22Rv1 (cell line): Measurements from ENCODE around the gene FHIT.

ENCODE experiments used
- H3K27ac ChIP-seq: fragments of 450-650 bp; 2 replicates; pipeline ENCODE4 v1.5.1; 2017
- ZFX ChIP-seq: fragments of 450-650 bp; IDR thresholded peaks from 2 replicates; pipeline ENCODE4 v1.6.1; 2017; ENCODE audit warnings: antibody characterized with exemption, borderline replicate concordance
- TF ChIP-seq, protein P1 (sequence below): fragments of 450-650 bp; IDR thresholded peaks from 2 replicates; pipeline ENCODE4 v1.5.1; 2017; ENCODE audit warnings: mild to moderate bottlenecking

Gene FHIT

DNA sequence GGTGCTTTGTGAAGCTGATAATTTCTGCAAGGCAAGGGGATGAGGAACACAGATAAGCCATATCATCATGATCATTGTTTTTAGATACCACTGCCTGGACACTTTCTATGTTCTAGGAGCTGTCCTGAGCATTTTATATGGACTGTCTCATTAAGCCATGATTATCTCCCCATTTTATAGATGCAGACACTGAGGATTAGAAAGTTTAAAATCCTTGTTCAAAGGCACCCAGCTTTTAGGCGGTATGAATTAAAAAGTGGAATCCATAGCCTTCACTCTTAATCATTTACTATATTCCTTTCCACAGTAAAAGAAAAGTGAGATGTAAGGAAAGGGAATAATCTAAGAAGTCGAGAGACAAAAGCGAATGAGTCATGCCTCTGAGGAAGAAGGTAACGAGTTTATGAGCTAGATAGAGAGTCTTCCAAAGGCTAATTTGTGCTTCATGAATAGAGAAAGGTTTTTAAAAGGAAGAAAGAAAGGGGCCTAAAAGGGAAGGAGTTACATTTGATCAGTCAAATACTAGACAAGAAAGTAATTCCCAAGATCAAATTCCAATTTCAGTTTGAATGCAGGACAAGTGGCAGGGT lies 856.0 kb downstream of the FHIT start:
- TF ChIP-seq ZFX, result no peak
- TF ChIP-seq, protein P1, sequence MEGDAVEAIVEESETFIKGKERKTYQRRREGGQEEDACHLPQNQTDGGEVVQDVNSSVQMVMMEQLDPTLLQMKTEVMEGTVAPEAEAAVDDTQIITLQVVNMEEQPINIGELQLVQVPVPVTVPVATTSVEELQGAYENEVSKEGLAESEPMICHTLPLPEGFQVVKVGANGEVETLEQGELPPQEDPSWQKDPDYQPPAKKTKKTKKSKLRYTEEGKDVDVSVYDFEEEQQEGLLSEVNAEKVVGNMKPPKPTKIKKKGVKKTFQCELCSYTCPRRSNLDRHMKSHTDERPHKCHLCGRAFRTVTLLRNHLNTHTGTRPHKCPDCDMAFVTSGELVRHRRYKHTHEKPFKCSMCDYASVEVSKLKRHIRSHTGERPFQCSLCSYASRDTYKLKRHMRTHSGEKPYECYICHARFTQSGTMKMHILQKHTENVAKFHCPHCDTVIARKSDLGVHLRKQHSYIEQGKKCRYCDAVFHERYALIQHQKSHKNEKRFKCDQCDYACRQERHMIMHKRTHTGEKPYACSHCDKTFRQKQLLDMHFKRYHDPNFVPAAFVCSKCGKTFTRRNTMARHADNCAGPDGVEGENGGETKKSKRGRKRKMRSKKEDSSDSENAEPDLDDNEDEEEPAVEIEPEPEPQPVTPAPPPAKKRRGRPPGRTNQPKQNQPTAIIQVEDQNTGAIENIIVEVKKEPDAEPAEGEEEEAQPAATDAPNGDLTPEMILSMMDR, result no peak
- H3K27ac ChIP-seq, result no peak overlapping the region

DNA sequence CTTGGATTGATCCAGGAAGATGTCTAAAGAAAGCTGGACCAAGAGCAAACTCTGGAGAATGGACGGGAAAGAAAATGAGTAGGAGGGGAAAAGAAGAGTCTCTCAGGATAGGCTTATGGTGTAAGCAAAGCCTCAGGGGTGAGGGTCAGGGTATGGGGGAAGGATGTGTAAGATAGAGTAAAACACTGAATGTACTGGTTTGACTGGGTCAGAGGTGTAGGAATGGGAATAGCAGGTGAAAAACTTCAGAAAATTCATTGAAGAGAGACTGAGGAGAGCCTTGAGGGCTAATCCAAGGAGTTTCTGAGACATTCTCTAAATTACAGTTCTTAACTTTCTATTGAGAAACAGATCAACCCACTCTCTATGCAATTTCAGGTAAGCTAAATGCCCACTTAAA lies 857.3 kb downstream of the FHIT start:
- H3K27ac ChIP-seq, result no peak overlapping the region
- TF ChIP-seq ZFX, result no peak
- TF ChIP-seq, protein P1, result no peak

DNA sequence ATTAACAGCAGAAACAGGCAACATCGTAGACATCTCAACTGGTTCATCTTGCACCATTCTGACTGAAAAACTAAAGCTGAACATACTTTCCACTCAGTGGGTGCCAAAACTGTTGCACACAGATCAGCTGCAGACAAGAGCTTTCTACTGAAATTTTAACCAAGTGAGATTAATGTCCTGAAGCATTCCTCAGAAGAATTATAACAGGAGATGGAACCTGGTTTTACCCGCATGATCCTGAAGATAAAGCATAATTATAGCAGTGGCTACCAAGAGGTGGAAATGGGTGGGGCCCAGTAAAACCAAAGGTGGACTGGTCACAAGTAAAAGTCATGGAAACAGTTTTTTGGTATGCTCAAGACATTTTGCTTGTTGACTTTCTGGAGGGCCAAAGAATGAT lies 858.8 kb downstream of the FHIT start:
- H3K27ac ChIP-seq, result no peak overlapping the region
- TF ChIP-seq, protein P1, result no peak
- no peak for TF ChIP-seq ZFX

DNA sequence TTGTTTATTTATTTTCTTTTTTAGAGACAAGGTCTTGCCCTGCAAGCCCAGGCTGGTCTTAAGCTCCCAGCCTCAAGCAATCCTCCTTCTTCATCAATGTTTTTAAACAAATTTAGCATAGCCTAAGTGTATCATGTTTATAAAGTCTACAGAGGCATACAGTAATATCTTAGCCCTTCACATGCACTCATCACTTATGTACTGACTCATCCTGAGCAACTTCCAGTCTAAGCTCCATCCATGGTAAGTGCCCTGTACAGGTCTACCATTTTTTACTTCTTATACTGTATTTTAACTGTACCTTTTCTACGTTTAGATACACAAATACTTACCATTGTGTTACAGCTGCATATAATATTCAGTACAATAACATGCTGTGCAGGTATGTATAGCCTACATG lies 860.0 kb downstream of the FHIT start:
- no peak overlapping the region for H3K27ac ChIP-seq
- TF ChIP-seq, protein P1, result no peak
- TF ChIP-seq ZFX, result no peak

DNA sequence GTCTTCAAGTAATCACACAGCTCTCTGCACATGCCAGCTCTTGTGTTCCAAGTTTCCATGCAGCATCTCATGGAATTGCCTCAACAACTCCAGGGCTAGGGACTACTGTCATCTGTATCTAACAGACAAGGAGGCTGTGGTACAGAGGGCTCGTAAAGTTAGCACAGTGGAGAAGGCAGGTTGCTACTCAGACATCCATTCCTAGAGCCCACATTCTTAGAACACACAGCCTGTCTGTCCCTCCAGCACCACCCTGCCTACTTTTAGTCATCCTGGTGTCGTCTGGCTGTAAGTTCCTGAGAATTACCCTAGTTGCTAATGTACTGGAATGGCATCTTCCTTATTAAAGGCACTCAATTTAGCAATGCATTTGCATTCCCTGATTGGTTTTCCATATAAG lies 862.5 kb downstream of the FHIT start:
- TF ChIP-seq ZFX, result no peak
- TF ChIP-seq, protein P1, result no peak
- H3K27ac ChIP-seq, result no peak overlapping the region

DNA sequence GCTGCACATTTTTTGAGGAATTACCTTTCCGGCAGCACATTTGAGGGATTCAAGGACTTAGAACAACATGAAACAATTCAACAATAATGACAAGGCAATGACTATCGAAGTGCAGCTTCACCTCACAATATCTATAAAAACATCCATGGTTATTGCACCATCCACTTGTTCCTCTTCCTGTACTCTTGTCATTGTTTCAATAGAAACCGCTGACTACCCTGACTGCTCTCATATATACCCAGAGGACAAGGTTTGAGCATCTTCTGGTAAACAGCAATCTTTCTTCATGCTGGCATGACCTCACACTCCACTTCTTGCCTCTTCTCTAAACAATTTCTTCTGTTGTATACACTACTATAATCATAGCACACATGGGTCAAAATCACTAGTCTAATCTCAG lies 864.9 kb downstream of the FHIT start:
- TF ChIP-seq ZFX, result no peak
- TF ChIP-seq, protein P1, result no peak
- H3K27ac ChIP-seq, result no peak overlapping the region

DNA sequence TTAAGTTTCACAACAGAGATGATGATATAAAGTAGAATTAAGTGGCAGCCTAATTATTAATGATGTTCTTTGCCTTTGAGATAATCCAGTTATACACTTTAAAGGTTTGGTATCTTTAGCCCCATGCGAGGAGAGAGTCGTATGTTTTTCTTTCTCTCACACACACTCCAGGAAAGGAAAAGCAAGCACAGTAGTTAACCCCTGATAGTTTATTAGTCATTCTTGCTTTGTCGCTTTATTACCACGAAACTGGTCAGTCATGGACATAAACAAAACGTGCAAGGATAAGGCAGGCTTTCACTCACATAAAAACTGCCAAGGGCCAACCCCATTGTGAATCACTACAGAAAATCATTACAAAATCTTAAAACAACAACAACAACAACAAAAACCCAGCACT lies 866.9 kb downstream of the FHIT start:
- H3K27ac ChIP-seq, result no peak overlapping the region
- TF ChIP-seq, protein P1, result no peak
- no peak for TF ChIP-seq ZFX
